GM19468 (cell line): ENCODE measurements around the gene NSMCE3.

Experiments
- ATAC-seq: cut with Tn5 transposase; IDR thresholded peaks from one replicate; pipeline ENCODE4 v1.9.1; 2021; ENCODE audit warnings: mild to moderate bottlenecking, moderate library complexity, moderate number of reproducible peaks; ENCODE audit not compliant: unreplicated experiment; ENCODE audit errors: extremely low read depth

NSMCE3 gene

GRCh38 chr15:29269485-29270168 lies at the start of gene NSMCE3:
NSMCE3 (minus strand) TSS chr15:29269822; CDS start chr15:29269705, 117 bp downstream.
- ATAC-seq = peak; percentile 92

GRCh38 chr15:29316422-29316821 lies 46.8 kb upstream of the NSMCE3 start:
- no peak for ATAC-seq

- no peak for ATAC-seq
These were observed 42.8 kb upstream of the NSMCE3 start for GRCh38 chr15:29312387-29312786.

DNA sequence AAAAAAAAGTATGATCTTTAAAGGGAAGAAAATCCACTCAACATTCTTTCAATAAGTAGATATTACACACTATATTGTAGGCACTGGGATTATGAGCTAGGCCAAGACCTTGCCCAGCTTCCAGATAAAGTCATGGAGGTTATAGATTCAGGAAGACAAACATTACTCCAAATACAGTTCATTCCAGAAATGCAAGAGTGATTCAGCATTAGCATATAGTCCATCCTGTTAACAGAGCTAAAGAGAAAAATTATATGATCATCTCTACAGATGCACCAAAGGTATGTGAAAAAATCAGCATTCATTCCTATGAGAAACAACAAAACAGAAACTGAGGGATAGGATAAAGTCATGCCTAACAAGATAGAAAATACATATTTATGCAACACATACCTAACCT lies 42.1 kb upstream of the NSMCE3 start:
- ATAC-seq = no peak

GRCh38 chr15:29309139-29309538 lies 39.5 kb upstream of the NSMCE3 start:
- ATAC-seq = peak; percentile 31

GRCh38 chr15:29308299-29308698 lies 38.7 kb upstream of the NSMCE3 start:
- ATAC-seq = no peak

DNA sequence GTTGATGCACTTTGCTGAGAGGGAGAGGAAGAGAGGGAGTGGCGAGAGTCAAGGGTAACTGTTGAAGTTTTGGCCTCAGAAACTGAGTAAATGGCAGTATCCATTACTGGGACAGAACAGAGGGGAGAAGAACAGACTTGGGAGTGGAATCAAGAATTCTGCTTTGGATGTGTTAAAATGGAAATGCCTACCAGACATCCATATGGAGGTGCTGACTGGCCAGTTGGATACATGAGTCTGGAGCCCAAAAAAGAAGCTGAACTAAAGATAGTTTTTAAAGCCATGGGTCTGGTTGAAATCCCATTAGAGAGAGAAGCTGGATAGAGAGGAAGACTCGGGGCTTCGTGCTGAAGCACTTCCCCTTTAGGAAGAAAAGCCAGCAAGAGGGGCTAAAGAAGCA lies 35.9 kb upstream of the NSMCE3 start:
- no peak for ATAC-seq

DNA sequence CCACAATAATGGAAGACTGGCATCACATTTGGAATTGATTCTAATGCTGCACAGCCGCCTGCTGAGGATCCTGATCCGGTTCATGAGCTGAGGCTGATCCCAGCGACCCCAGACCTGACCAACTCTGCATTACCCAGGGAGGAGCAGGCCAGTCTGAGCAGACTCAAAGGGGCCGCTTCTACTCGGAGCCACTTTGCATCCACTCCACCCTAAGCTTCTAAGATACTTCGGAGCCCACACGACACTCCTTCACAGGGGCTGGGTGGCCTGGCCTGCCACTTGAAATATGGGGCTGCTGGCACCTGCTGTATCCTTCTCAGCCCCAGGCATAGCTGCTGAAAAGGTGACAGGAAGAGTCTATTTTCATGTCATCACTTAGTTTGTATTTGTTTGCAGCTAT lies 33.2 kb upstream of the NSMCE3 start:
- no peak for ATAC-seq

- ATAC-seq = no peak
These were observed 30.2 kb upstream of the NSMCE3 start for GRCh38 chr15:29299784-29300183.

- no peak for ATAC-seq
These were observed 29.7 kb upstream of the NSMCE3 start for GRCh38 chr15:29299331-29299730.

- ATAC-seq = no peak
These were observed 25.2 kb upstream of the NSMCE3 start for GRCh38 chr15:29294732-29295325.

GRCh38 chr15:29291067-29291845 lies 21.6 kb upstream of the NSMCE3 start:
- ATAC-seq = no peak

DNA sequence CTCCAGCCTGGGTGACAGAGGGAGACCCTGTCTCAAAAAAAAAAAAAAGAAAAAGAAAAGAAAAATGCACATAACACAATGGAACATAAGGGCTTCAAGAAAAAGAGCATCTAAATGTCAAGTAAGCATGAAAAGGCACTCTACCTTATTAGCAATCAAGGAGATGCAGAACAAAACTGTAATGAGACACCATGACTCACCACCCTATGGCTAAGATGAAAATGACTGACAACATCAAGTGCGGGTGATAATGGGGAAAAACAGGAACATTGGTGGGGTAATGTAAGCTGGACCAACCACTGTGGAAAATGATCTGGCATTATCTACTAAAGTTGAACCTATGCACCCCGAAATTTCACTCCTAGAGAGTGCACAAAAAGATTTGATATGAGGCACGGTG lies 19.6 kb upstream of the NSMCE3 start:
- ATAC-seq = no peak

- no peak for ATAC-seq
These were observed 15.8 kb upstream of the NSMCE3 start for GRCh38 chr15:29285386-29285785.

DNA sequence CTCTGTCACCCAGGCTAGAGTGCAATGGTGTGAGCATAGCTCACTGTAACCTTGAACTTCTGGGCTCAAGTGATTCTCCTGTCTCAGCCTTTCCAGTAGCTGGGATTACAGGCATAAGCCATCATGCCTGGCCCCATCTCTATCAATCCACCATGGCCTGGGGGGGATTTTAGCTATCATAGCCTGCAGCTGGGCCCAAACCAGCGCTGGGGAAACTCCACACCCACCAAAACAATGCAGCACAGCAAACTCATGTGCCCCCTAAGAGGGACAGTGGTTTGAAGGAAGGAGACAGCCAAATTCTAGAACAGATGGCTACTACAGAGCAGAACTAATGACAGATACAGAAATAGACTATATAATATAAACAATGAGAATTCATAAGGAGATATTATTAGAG lies 13.8 kb upstream of the NSMCE3 start:
- no peak for ATAC-seq

DNA sequence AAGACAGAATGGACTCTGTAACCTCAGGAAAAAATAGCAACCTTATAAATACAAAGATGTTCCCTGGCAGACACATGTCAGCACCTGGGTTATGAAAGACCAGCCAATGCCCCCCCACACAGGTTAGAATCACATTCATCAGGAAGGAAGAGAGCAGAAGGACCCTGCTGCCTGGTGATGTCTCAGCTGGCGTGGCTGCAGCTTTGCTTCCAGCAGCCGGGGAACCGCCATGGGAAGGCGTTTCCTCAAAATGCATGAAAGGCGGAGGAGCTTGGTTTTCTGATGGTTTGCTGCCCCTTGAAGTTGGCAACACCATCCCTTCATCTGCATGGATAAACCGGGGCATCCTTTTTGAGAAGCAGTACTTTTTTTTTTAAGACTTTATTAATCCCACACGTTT lies 10.9 kb upstream of the NSMCE3 start:
- no peak for ATAC-seq

DNA sequence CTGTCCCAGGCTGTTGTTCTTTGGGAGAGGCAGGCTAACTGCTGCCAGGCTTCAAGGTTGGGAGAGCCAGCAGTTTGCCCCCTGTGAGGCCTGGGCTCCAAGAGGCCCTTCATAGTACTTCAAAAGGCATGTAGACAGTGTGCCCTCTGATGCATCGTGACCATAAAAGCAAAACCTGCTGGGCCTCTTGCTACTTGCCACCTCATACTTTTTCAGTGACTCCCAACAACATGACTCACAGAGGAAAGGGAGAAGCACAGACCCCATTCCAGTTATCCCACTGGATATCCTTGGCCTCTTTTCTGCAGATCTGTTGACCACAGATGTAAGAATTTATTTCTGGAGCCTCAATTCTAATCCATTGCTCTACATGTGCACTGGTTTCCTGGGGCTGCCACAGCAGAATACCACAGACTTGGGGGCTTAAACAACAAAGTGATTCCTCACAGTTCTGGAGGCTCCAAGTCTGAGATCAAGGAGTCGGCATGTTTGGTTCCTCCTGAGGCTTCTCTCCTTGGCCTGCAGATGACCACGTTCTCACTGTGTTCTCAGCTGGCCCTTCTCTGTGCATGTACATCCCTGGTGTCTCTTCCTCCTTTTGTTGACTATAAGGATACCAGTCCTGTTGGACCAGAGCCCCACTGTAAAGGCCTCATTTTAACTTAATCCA lies 8.9 kb upstream of the NSMCE3 start:
- ATAC-seq = no peak

GRCh38 chr15:29276366-29276765 lies 6.7 kb upstream of the NSMCE3 start:
- no peak for ATAC-seq

- no peak for ATAC-seq
These were observed 6.2 kb upstream of the NSMCE3 start for GRCh38 chr15:29275855-29276254.

- no peak for ATAC-seq
These were observed 5.3 kb upstream of the NSMCE3 start for GRCh38 chr15:29274946-29275345.

- no peak for ATAC-seq
These were observed 2.6 kb upstream of the NSMCE3 start for GRCh38 chr15:29272219-29272618.
